ENCODE results near the gene ITPR2. TPM values are rescaled to one million over a fixed set of nuclear protein-coding genes. Genes with fewer than 3 reads are reported as not detected.
"Not testable (repeated sequence)": the region's sequence is repeated elsewhere in the genome, so short reads cannot be mapped to it uniquely, and the experiment has no call there.

ITPR2 gene
- total RNA-seq, 1 donor from 2014 or later = 71.7 TPM

DNA sequence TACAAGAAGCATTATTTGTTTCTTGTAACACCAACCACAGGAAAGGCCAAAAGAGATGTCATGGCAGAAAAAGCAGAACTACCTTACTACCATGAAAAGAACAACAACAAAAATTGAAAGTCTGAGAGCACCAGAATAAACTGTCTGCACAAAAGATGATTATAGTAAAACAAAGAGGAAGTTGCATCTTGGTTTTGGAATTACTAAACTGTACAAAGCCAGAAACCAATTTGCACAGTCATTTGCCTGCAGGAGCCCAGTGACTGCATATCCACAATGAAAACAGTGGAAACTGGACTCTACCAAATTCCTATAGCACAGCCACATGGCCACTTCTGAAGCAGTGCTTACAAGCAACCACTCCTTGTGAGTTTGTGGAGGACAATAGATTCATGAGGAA is 361.4 kb downstream of the ITPR2 start:
- intact Hi-C loops (cut with DNase I) = no loop called here
- DNase-seq (ENCODE audit: low spot score) (no peak), ATAC-seq (peak; percentile 82)

DNA sequence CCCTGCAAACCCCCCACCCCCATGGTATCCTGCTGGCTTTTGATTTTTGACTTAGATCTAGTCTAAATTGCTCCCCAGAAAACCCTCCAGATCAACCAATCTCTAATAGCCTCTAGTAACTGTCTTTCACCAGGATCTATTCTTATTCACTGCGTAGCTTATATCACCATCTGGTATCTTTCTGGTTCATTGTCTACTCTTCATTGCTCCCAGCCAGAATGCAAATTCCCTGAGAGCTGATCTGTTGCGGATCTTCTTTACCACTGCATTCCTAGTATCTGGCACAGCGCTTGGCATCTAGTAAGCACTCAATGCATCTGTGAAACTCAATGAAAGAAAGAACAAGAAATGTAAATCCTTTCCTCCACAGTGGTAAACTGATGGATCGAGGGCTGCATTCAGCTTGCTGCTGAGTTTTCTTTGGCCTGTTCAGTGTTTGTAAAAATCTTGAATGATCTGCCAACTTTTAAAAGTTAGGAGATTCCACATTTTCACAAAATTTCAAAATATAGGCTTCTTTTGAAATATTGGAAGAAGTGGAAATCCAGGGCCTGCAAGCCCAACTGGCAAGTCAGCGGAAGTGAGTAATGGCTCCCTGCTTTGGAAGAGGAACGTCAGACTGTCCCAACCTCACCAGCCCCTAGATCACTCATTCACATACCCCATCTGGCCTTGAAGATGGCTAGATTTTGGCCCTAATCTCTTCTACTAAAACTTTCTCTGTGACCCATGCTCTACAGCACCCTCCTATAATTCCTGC is 363.4 kb downstream of the ITPR2 start:
- ATAC-seq = no peak

DNA sequence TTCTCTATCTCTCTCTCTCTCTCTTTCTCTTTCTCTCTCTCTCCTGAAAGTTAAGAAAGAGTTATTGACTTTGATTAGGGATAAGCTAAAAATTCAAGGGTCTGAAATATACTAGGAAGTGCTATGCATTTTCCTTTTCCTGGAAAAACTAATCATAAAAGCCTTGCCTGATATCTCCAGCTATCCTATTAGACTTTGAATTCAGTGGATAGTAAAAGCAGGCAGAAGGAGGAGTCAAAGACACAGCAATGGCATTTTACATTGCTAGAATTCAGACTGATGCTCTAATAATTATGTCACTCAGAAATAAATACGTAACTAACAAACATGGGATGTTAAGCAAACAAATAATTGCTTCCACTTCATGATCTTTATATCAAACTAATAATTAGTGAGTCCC is 365.6 kb downstream of the ITPR2 start:
- DNase-seq (ENCODE audit: low spot score) (no peak), ATAC-seq (no peak)
- intact Hi-C loops (cut with DNase I) = no loop called here

More for the DNA sequence above, 363.4 kb downstream of the ITPR2 start:
- intact Hi-C loops (cut with DNase I) = no loop called here
- DNase-seq (ENCODE audit: low spot score) = no peak

DNA sequence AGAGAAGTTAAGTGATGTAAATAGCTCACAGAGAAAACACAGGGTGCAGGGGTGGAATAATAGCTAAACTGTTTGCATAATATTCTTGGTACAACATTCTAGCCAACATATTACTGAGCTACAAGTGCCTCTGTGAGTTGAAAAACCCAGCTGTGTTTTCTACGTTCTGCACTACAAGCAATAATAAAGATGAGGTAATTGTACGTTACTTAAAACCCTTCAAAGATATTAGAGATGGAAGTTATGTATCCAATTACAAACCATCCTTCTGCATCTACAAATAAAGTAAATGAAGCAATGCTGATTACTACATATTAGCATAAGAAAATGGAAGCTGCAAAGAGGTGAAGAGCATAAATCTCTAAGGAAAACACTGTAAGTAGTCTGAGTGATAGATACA is 366.3 kb downstream of the ITPR2 start:
- intact Hi-C loops (cut with DNase I) = no loop called here

DNA sequence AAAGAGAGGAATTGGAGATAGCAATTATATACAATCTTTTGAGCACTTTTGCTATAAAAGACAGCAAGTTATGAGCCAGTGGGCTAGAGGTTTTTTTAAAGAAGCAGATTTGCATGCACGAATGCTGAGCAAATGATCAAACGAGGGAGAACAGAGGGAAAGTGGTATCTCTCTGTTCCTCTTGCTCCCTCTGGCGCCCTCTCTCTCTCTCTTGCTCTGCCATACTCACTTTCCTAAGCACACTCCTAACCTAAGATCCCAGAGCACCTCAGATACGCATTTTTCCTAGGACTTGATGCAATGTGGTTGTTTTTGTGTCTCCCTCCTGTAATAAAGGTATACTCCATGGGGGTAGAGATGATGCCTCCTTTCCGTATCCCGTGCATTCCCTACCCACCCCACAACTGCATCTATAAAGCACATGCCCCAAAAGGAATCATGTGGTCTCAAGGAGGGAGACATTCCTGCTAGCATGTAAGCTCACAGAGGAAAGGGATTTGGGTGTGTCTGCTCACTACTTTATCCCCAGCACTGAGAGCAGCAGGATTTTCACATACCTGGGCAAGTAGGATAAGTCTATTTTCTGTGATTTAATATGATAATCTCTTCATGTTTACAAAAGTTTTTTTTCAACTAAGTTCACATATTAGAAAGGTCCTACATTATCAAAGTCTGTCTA is 367.4 kb downstream of the ITPR2 start:
- ATAC-seq = no peak
- intact Hi-C loops (cut with DNase I) = no loop called here

More for the DNA sequence above, 366.3 kb downstream of the ITPR2 start:
- no peak for ATAC-seq
- no peak for DNase-seq (ENCODE audit: low spot score)

DNA sequence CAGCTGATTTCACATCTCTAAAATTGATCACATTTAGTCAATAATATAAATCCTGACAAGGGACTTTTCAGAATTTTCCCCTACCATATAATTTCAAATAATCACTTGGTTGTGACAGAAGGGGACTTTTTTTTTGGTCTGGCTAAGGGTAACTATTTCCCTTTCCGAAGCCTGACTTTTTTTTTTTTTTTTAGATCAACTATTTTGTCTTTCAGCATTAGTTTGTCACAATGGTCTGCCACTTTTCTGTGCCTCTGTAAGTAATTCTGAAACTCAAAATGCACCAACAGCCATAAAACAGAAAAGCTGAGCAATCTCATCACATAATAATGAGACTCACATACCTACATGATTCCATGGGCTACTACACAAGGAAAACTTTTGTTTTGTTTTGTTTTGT is 371.2 kb downstream of the ITPR2 start:
- DNase-seq (ENCODE audit: low spot score) = no peak
- intact Hi-C loops (cut with DNase I) = no loop called here
- no peak for ATAC-seq

More for the DNA sequence above, 367.4 kb downstream of the ITPR2 start:
- no peak for DNase-seq (ENCODE audit: low spot score)

DNA sequence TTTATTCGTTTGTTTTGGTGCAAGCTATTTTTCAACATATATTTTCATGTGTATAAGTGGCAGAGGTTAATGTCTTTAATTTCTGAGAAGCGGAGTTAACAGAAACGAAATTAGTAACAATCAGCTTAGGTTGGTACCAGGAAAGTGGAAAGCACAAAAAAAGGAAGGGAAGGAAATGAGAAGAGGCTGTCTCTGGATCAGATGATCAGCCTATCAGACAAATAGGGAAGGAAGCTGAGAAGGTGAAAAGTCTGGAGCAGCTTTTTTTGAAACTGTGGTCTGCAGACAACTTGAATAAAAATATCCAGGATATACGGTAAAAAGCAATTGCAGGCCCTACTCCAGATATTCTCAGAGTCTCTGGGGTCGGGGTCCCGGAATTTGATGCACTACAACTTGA is 372.6 kb downstream of the ITPR2 start:
- intact Hi-C loops (cut with DNase I) = no loop called here
- DNase-seq (ENCODE audit: low spot score) = no peak
- ATAC-seq = no peak

DNA sequence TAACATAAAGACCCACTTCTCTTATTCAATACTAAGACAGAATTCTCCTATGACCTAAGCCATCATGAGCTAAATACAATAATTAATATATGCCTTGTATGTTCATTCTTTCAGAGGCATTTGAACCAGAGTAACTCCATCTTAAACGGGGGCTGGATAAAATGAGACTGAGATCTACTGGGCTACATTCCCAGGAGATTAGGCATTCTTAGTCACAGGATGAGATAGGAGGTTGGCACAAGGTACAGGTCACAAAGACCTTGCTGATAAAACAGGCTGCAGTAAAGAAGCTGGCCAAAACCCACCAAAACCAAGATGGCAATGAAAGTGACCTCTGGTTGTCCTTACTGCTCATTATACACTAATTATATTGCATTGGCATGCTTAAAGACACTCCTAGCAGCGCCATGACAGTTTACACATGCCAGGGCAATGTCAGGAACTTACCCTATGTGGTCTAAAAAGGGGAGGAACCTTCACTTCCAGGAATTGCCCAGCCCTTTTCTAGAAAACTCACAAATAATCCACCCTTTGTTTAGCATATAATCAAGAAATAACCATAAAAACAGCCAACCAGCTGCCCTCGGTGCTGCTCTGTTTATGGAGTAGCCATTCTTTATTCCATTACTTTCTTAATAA is 376.9 kb downstream of the ITPR2 start:
- DNase-seq (ENCODE audit: low spot score) = no peak
- ATAC-seq = no peak
- intact Hi-C loops (cut with DNase I) = loop anchor here (1.0 kb wide), 1 partner anchor 42 kb away; no protein-coding TSS in a partner anchor

DNA sequence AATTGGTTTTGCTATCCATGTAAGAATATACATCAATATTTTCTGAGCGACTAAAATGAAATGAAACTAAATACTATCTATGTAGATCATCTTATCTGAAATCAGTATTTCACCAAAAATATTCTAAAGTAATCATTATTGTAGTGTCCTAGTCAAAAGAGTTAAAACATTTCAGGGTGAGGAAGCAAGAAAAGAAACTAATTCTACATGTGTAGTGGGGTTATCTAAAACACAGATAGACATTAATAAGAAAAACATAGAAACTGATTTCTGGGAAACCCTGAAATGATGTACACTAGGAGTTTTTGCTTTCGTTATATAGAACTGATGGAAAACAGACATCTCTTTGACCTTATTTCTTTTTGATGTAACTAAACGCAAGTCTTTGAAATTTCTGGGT is 379.7 kb downstream of the ITPR2 start:
- intact Hi-C loops (cut with DNase I) = no loop called here
- ATAC-seq = no peak
- no peak for DNase-seq (ENCODE audit: low spot score)

DNA sequence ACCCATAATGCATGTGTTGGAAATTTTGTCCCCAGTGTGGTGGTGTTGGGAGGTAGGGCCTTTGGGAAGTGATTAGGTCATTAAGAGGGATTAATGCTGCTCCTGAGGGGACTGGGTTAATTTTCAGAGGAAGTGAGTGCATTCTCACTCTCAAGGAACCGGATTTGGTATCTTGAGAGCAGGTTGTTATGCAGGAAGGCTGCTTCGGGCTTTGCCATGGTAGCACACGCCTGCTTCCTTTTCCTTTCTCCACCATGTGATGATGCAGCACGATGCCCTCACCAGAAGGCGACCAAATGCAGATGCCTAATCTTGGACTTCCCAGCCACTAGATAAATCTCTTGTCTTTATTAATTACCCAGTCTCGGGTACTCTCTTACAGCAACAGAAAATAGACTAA is 380.5 kb downstream of the ITPR2 start:
- intact Hi-C loops (cut with DNase I) = no loop called here
- no peak for DNase-seq (ENCODE audit: low spot score)
- ATAC-seq = no peak

DNA sequence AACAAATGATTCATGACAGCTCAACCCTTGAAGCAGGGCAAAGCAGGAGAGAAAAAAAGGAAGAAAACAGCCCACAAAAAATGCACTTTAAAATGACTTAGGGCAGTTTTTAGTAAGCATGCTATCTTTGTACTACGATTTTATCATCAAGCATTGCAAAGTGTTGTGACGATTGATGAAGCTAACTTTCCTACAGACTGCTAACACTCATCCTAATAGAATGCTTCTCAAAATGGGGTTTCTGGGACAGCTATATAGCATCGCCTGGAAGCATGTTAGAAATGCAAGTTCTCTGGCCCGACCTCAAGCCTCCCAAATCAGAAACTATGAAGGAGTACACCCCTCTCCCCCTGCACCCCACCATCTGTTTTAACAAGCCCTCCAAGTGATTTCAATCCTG is 381.2 kb downstream of the ITPR2 start:
- DNase-seq (ENCODE audit: low spot score) (no peak), ATAC-seq (no peak)
- intact Hi-C loops (cut with DNase I) = no loop called here

DNA sequence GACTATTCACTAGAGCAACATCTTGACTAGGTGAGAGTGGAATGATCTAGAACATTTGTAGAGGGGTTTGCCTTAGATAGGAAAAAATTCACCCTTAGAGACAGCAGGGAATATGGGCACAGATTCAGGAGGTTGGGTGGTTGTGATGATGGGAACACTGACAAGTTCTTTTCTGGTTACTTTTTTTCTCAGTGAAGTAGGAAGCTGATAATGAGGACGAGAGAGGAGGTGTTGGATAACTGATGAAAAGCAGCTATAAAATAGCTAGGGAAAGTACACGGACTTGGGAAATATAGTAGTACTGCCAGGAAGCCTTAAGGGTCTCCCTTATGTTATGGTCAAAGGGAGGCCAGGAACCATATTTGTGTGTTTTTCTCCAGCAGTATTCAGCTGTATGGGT is 387.1 kb downstream of the ITPR2 start:
- DNase-seq (ENCODE audit: low spot score) (no peak), ATAC-seq (no peak)
- intact Hi-C loops (cut with DNase I) = no loop called here

DNA sequence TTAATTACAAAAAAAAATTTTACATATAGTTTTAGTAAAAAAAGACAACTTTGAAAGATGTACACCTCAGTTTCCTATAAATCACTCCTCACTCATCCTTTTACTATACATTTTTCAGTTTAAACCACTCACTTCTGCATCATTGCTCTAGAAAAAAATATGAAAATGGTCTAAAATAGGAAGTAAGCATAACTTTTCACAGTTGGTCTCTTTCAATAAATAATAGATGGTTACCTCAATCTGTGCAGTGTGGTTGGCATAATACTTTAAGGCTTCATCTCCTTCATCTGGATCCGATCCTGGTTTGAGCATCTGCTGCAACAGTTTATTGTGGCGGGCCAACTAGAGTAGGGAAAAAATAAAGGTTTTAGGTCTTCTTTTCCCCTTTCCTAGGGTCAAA is 389.7 kb downstream of the ITPR2 start:
- DNase-seq (ENCODE audit: low spot score) = no peak
- intact Hi-C loops (cut with DNase I) = no loop called here
- no peak for ATAC-seq

DNA sequence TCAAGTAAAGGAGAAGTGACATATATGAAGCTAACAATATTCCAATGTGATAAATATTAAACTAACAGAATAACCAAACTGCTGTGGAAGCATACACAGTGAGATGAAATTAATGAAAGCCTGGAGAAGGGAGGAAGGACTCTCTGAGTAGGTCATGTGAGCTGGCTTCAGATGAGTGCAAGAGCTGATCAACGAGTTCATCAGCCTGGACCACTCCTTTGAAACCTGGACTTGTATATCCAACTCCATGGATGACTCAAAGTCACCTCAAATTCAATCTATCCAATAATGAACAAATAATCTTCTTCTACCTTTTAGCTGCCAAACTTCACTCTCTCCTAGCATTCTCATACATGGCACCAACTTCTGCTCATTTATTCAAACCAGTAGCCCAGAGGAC is 391.6 kb downstream of the ITPR2 start:
- no peak for DNase-seq (ENCODE audit: low spot score)
- no peak for ATAC-seq
- intact Hi-C loops (cut with DNase I) = no loop called here

DNA sequence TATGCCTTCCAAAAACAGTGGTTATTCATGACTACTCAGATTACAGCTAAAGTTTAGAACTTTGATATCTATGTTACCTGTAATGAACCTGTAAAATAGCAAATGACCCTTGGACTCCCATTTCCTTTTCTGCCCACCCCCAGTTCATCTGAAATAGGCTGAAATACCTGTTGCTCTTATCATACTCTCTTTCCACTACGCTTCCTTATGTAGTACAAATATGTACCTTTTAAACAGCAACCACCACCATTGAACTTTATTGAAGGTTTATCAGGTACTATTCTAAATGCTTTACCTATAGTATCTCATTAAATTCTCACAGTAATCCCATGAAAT is 398.0 kb downstream of the ITPR2 start:
- DNase-seq (ENCODE audit: low spot score) (no peak), ATAC-seq (no peak)
- intact Hi-C loops (cut with DNase I) = no loop called here

DNA sequence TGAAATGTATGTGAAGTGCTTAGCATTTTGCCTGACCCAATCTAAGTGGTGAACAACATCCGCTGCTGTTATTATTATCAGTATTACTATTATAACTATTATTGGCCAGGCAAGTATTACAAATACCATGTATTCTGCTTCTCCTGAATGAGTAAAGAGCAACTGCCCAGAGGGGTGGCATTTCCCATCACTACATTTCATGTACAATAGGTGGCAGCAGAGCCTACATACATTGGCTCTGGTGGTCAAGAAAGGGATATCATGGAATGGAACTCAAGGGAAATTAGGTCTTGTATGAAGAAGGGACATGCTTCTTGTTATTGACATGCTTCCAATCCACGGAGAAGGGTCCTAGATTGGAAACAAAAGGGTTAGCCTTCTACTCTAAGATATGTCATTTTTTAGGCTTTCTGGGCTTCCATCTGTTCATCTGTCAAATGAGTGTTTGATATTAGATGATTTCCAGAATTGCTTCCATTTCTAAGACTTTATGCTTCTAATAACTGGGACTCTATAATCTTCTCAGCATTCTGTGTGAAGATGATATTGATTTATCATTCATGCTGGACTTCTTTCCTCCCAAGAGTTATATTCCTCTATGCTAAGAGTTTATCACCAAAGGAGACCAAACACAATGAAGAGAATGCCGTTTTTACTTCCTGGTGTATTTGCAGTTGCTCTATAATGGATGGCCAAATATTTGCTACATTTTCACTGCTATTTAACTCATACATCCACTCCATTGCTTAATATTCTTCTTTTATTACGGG is 398.5 kb downstream of the ITPR2 start:
- ATAC-seq = peak; percentile 71
- intact Hi-C loops (cut with DNase I) = no loop called here

DNA sequence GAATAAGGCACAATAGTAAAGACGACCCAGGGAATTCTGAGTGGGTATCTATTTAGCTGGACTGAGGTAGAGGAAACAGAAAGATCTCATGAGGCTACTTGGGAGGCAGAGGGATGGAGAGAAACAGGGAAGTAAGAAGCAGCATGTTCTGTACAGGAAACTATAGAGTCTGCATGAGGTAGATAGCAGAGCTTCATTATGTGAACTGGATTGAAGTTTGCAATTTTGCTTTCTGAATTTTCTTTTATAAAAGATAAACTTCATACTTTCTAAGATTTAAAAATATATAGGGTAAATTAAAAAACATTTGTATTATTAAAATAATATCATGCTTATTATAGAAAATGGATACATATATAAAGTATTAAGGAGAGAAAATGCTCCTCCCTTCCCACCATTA is 399.3 kb downstream of the ITPR2 start:
- DNase-seq (ENCODE audit: low spot score); intact Hi-C loops (cut with DNase I); ATAC-seq: not testable (repeated sequence)

More for the DNA sequence above, 398.5 kb downstream of the ITPR2 start:
- DNase-seq (ENCODE audit: low spot score) = no peak

DNA sequence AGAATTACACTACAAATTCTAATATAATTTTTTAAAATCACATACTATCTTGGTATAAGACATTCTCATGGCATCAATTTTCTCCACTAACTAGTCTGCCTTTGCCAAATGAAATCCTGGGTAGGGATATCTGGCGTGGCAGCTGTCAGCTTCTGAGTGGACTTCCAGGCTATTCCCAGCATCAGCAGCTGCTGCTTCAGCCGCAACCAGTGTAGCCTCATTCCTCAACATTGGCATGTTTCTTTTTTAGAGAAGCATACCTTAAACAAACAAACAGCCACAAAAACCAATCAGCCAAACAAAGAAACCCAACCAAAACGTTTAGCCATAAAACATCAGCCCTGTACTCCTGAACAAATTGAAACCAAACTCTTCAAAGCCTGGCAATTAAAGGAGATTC is 401.8 kb downstream of the ITPR2 start:
- intact Hi-C loops (cut with DNase I) = no loop called here
- ATAC-seq = no peak
- no peak for DNase-seq (ENCODE audit: low spot score)

DNA sequence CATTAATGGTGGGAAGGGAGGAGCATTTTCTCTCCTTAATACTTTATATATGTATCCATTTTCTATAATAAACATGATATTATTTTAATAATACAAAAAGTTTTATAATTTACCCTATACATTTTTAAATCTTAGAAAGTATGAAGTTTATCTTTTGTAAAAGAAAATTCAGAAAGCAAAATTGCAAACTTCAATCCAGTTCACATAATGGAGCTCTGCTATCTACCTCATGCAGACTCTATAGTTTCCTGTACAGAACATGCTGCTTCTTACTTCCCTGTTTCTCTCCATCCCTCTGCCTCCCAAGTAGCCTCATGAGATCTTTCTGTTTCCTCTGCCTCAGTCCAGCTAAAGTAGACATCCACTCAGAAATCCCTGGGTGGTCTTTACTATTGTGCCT is 402.4 kb downstream of the ITPR2 start:
- intact Hi-C loops (cut with DNase I); DNase-seq (ENCODE audit: low spot score); ATAC-seq: not testable (repeated sequence)

Data from sciatic nerve (tissue), 2 donors.